Activated B cell treated with CpG ODN at 0.5 μM for 24 hours (primary cell): ENCODE results near the gene TMC8. TPM values are rescaled to one million over a fixed set of nuclear protein-coding genes. Genes with fewer than 3 reads are reported as not detected.

Source experiments
- ATAC-seq: fragments of 200-7000 bp; cut with Tn5 transposase; one replicate; pipeline ENCODE4 v1.10.0; 2021; ENCODE audit warnings: low read depth, mild to moderate bottlenecking, moderate library complexity
- CTCF ChIA-PET: fragments of 350-600 bp; sonication (Branson Sonifier 250); formaldehyde crosslinking; loops from one replicate; lab custom pipeline; 2021; ENCODE audit warnings: antibody characterized with exemption; lab: Charles Lee
- POLR2A ChIA-PET: fragments of 350-600 bp; sonication (Branson Sonifier 250); formaldehyde crosslinking; loops from one replicate; lab custom pipeline; 2021; ENCODE audit warnings: antibody characterized with exemption; lab: Charles Lee
- DNase-seq: peaks from one replicate; pipeline ENCODE4 v3.0.0; 2022
- H3K27ac Mint-ChIP-seq: one replicate; pipeline ENCODE4 v1.8.0; 2020; ENCODE audit warnings: mixed read lengths
- H3K27me3 Mint-ChIP-seq: one replicate; pipeline ENCODE4 v1.8.0; 2021; ENCODE audit warnings: mixed read lengths
- H3K36me3 Mint-ChIP-seq: one replicate; pipeline ENCODE4 v1.8.0; 2021; ENCODE audit warnings: low read depth, mixed read lengths
- H3K4me1 Mint-ChIP-seq: one replicate; pipeline ENCODE4 v1.8.0; 2021; ENCODE audit warnings: mixed read lengths
- H3K4me3 Mint-ChIP-seq: one replicate; pipeline ENCODE4 v1.8.0; 2020; ENCODE audit warnings: mild to moderate bottlenecking, mixed read lengths
- H3K9me3 Mint-ChIP-seq: one replicate; pipeline ENCODE4 v1.8.0; 2020; ENCODE audit warnings: mixed read lengths
- intact Hi-C: fragments of 100-400 bp; cut with micrococcal nuclease; formaldehyde crosslinking; loops from one replicate; pipeline ENCODE4 v1.15.1; 2024
- total RNA-seq: library from RNA; stranded (reverse); gene quantifications from 2 replicates; pipeline ENCODE4 v1.2.3, GENCODE V29; 2022
- TF ChIP-seq, protein P1 (sequence below): fragments of 200-600 bp; IDR thresholded peaks from one replicate; pipeline ENCODE4 v1.8.0; 2022; ENCODE audit warnings: antibody characterized with exemption, mild to moderate bottlenecking

The TMC8 gene
- total RNA-seq, 1 donor from 2014 or later: 181 TPM

DNA sequence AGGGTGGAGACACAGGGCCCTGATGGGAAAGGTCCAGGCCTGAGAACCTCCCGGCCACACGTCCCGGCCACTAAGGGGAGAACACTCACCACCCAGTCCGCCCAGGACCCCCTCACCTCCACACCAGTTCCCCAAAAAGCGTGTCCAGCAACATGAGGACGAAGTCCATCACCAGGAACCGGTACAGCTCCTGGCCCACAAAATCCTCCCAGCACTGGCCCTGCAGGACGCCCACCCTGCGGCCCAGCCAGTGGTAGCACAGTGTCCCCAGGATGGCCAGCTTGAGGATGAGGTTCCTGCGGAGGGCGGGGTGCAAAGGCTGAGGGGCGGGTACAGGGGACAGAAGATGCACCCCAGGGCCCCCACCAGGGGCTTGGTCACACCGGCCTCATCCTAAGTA, 10.0 kb upstream of the TMC8 start:
- ChIA-PET POLR2A (interaction anchor here (0.5 to 48.2 kb wide), 8 partner anchors 7 to 1697 kb away, joined by 3 to 2404 read pairs (median 4); partner anchors contain the start of genes AFMID, C17orf99, SYNGR2 and TK1), CTCF (interaction anchor here (4.0 kb wide), 1 partner anchor 55 kb away, joined by 16 read pairs; no protein-coding TSS in a partner anchor)
- DNase-seq (no peak), ATAC-seq (no peak)
- Mint-ChIP-seq H3K4me3 (no peak overlapping the region), H3K36me3 (peaks cover 66% of the 10 kb centered on the region), H3K4me1 (peaks cover 56% of the 10 kb centered on the region), H3K27me3 (no peaks in the 10 kb centered on the region), H3K27ac (no peak overlapping the region), H3K9me3 (no peaks in the 10 kb centered on the region)
- TF ChIP-seq, protein P1, sequence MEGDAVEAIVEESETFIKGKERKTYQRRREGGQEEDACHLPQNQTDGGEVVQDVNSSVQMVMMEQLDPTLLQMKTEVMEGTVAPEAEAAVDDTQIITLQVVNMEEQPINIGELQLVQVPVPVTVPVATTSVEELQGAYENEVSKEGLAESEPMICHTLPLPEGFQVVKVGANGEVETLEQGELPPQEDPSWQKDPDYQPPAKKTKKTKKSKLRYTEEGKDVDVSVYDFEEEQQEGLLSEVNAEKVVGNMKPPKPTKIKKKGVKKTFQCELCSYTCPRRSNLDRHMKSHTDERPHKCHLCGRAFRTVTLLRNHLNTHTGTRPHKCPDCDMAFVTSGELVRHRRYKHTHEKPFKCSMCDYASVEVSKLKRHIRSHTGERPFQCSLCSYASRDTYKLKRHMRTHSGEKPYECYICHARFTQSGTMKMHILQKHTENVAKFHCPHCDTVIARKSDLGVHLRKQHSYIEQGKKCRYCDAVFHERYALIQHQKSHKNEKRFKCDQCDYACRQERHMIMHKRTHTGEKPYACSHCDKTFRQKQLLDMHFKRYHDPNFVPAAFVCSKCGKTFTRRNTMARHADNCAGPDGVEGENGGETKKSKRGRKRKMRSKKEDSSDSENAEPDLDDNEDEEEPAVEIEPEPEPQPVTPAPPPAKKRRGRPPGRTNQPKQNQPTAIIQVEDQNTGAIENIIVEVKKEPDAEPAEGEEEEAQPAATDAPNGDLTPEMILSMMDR: no peak
- intact Hi-C loops: loop anchor here (10.0 kb wide), 1 partner anchor 676 kb away; no protein-coding TSS in a partner anchor

DNA sequence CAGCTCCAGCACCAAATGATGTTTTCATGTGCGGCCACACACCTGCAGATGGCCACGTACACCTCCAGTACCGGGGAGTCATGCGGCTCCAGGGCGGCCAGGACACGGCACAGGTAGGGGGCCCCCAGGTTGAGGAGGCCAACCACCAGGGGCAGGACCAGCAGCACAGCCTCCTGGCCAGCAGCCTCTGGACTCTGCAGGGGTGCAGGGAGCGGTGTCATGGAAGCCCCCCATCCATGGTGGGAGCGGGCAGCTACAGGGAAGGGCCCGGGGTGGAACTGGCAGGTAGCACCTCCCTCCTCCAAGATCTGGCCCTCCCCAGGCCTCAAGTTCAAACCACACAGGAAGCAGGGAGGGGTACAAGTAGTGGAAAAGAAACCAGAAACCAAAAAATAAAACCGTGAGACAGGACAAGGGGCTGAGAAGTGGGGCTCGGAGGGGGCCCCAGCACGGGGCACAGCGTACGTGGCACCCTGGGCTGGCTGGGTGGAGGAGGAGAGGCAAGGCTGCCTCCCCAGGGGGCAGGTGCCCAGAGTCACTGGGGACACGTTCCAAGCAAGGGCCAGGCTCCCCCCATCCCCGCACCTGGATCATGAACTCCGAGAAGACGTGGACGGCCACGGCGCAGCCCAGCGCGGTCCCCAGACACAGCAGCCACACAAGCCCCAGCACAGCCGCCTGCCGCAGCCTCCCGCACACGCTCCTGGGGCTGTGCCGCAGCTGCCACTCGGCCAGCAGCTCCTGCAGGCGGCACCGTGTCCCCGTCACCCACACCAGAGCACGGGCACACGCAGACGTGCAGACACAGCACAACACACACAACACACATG, 9.4 kb upstream of the TMC8 start:
- Mint-ChIP-seq H3K9me3 (no peaks in the 10 kb centered on the region), H3K27ac (peak overlapping the region; percentile 81), H3K4me1 (peaks cover 62% of the 10 kb centered on the region), H3K27me3 (no peaks in the 10 kb centered on the region), H3K4me3 (peak overlapping the region; percentile 65), H3K36me3 (peaks cover 69% of the 10 kb centered on the region)
- peak; percentile 37 for DNase-seq
- CTCF ChIA-PET: interaction anchor here (0.6 to 4.0 kb wide), 4 partner anchors 11 to 54 kb away, joined by 3 to 16 read pairs (median 4); no protein-coding TSS in a partner anchor
- TF ChIP-seq, protein P1: no peak
- POLR2A ChIA-PET: interaction anchor here (1.2 to 48.2 kb wide), 4 partner anchors 8 to 52 kb away, joined by 4 to 2404 read pairs (median 525); partner anchors contain the start of genes AFMID, C17orf99, SYNGR2 and TK1
- ATAC-seq: no peak
- intact Hi-C loops: loop anchor here (10.0 kb wide), 1 partner anchor 676 kb away; no protein-coding TSS in a partner anchor

DNA sequence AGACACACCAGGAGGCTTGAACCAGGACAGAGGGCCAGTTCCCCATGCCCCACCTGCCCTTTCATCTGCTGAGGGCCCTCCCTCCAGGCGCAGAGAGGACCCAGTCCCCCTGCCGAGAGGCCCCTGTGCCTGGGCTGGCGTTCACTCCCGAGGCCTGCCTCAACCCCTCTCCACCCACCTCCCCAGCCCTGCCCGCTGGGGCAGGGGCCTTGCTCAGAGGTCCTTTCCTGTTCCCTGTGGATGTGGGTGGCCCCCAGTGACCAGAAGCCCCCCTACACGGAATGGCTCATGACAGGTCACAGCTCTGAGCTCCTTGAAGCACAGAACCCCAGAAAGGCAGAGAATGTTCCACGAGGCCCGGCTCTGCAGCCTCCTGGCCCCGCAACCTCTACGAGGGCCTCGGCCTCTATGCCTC, 8.8 kb upstream of the TMC8 start:
- no peak for ATAC-seq
- peak overlapping the region; percentile 81 for H3K27ac Mint-ChIP-seq

DNA sequence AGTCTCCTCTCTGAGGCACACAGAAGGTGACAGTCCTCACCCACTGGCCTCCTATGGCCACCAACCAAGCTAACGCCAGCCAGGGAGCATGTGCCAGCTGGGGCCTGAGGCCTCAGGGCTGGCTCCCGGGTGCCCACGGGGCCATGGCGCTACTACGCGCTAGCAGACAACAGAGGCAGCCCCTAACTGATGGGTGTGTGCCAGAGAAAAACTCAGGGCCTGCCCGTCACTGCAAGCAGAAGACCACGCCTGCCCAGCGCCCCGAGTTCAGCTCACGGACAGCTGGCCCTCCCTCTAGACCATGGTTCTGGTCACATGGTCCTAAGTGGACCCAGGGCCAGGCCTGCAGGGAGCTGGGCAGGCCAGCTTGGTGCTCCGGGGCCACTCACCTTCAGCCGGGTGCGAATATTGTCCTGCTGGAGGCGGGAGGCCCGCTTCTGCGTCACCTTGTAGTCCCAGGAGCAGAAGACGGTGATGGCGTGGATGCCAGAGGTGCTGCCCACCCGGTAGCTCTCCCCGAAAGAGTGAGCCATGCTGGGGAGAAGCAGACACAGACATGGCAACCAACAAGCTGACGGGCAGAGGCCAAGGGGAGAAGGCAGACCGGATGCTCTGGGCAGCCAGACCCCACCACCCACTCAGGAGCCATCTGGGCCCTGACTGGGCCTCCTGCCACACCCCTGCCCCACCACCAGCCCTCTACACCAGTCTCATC, 8.2 kb upstream of the TMC8 start:
- Mint-ChIP-seq H3K4me1 (peaks cover 73% of the 10 kb centered on the region), H3K27me3 (no peaks in the 10 kb centered on the region)

More for the DNA sequence above, 8.8 kb upstream of the TMC8 start:
- CTCF ChIA-PET: interaction anchor here (0.6 to 4.0 kb wide), 4 partner anchors 10 to 54 kb away, joined by 3 to 16 read pairs (median 4); no protein-coding TSS in a partner anchor
- POLR2A ChIA-PET: interaction anchor here (1.2 to 48.2 kb wide), 5 partner anchors 9 to 130 kb away, joined by 4 to 2404 read pairs (median 15); partner anchors contain the start of genes AFMID, C17orf99, SYNGR2 and TK1
- H3K27me3 Mint-ChIP-seq: no peaks in the 10 kb centered on the region
- H3K9me3 Mint-ChIP-seq: no peaks in the 10 kb centered on the region
- DNase-seq: peak; percentile 26
- intact Hi-C loops: loop anchor here (10.0 kb wide), 1 partner anchor 677 kb away; no protein-coding TSS in a partner anchor
- H3K36me3 Mint-ChIP-seq: peaks cover 68% of the 10 kb centered on the region
- H3K4me1 Mint-ChIP-seq: peaks cover 68% of the 10 kb centered on the region
- TF ChIP-seq, protein P1: no peak
- peak overlapping the region; percentile 65 for H3K4me3 Mint-ChIP-seq

More for the DNA sequence above, 8.2 kb upstream of the TMC8 start:
- CTCF ChIA-PET: interaction anchor here (1.1 to 4.0 kb wide), 3 partner anchors 10 to 53 kb away, joined by 3 to 16 read pairs (median 3); no protein-coding TSS in a partner anchor
- H3K4me3 Mint-ChIP-seq: peak overlapping the region; percentile 65
- H3K9me3 Mint-ChIP-seq: no peaks in the 10 kb centered on the region
- peaks cover 64% of the 10 kb centered on the region for H3K36me3 Mint-ChIP-seq
- no peak for ATAC-seq
- no peak for DNase-seq
- intact Hi-C loops: loop anchor here (10.0 kb wide), 1 partner anchor 678 kb away; no protein-coding TSS in a partner anchor
- peak overlapping the region; percentile 81 for H3K27ac Mint-ChIP-seq
- TF ChIP-seq, protein P1: no peak
- POLR2A ChIA-PET: interaction anchor here (0.5 to 48.2 kb wide), 6 partner anchors 9 to 175 kb away, joined by 3 to 2404 read pairs (median 12); partner anchors contain the start of genes AFMID, C17orf99, SYNGR2 and TK1
